Measurements from ENCODE around the gene UBE2G2. TPM values are rescaled to one million over a fixed set of nuclear protein-coding genes. Genes with fewer than 3 reads are reported as not detected.

Gene UBE2G2
- total and polyA plus RNA-seq, 2 donors (not counting 1 experiment from before 2014, with no cell fraction given) = 49.7 to 61.9 TPM

DNA sequence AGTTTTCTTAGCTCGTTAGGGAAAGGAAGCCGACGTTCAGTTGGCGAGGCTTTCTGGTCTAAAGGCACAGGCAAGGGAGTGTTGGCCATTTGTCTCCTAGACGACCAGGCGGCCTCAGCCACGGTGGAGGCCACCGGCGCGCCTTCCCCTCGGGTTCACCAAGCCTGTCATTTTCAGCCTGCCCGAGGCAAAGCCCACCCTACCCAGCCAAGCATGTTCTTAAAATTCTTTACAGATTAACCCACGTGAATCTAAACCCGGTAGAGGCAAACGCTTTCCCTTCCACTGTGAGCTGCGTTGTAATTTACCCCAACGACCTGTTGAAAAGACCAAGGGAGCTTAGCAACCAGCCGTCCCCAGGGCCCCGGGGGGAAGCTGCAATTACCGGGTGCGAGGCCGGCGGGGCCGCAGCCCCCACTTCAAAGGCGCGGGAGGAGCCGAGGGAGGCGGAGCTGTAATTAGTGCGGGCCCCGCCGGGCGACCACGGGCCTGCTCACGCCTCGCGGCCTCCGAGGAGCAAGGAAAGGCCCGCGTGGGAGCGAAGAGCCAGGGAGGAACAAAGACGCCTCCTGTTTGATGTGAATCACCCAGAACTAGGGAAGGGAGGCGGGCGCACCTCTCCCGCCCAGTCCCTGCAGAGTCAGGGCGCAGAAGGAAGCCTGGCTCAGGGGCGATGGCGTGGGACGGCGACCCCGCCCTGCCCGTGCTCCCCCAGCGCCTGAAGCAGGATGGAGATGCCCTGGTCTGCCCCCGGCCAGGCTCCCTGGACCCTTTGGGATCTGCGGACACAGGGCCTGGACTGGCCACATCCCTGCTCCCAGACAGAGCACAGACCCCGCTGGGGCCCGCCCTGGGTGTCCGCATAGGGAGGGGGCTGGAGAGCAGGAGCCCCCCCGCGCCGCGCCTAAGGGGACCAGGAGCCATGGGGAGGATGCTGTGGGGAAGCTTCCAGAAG, 78.2 kb downstream of the UBE2G2 start:
- no peak overlapping the region for H2AFZ ChIP-seq (ENCODE audit: low read length)

GRCh38 chr21:44722731-44723130, 78.9 kb downstream of the UBE2G2 start:
- Histone ChIP-seq H3K27ac (ENCODE audit: insufficient read depth, low read length) (no peak overlapping the region), H3K27me3 (ENCODE audit: control insufficient read depth, insufficient read depth, low read length) (peaks cover 14% of the 10 kb centered on the region), H3K36me3 (ENCODE audit: control insufficient read depth, insufficient read depth, low read length) (no peaks in the 10 kb centered on the region), H3K4me3 (replicated peaks in 1 of 4; ENCODE audit: control extremely low read depth in 1 of 4, insufficient read depth in 1 of 4, low read depth in 3 of 4, low read length in 4 of 4) (no peak overlapping the region), H3K4me1 (ENCODE audit: control insufficient read depth, extremely low read depth, insufficient read depth, low read length) (no peaks in the 10 kb centered on the region), H3K9ac (ENCODE audit: insufficient read depth, low read length) (no peak overlapping the region), H4K20me1 (ENCODE audit: control insufficient read depth, extremely low read depth, insufficient read depth, low read length) (no peaks in the 10 kb centered on the region), H3K9me3 (ENCODE audit: control insufficient read depth, insufficient read depth, low read depth, low read length) (no peaks in the 10 kb centered on the region), H3K79me2 (ENCODE audit: control insufficient read depth, insufficient read depth, low read length) (no peaks in the 10 kb centered on the region), H2AFZ (ENCODE audit: low read length) (no peak overlapping the region), H3K4me2 (ENCODE audit: extremely low read depth, insufficient read depth, low read length) (no peak overlapping the region)
- no peak for DNase-seq (ENCODE audit: low read depth in 2 of 2)
- TF ChIP-seq, protein P1, sequence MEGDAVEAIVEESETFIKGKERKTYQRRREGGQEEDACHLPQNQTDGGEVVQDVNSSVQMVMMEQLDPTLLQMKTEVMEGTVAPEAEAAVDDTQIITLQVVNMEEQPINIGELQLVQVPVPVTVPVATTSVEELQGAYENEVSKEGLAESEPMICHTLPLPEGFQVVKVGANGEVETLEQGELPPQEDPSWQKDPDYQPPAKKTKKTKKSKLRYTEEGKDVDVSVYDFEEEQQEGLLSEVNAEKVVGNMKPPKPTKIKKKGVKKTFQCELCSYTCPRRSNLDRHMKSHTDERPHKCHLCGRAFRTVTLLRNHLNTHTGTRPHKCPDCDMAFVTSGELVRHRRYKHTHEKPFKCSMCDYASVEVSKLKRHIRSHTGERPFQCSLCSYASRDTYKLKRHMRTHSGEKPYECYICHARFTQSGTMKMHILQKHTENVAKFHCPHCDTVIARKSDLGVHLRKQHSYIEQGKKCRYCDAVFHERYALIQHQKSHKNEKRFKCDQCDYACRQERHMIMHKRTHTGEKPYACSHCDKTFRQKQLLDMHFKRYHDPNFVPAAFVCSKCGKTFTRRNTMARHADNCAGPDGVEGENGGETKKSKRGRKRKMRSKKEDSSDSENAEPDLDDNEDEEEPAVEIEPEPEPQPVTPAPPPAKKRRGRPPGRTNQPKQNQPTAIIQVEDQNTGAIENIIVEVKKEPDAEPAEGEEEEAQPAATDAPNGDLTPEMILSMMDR (conservative IDR thresholded peaks at IDR 0.05 in 1 of 2, IDR thresholded peaks at IDR 0.05 in 1 of 2; ENCODE audit: low read depth in 1 of 2, low read length in 2 of 2) = no peak
- TF ChIP-seq EZH2 (IDR thresholded peaks at IDR 0.05; ENCODE audit: low read length, missing control alignments) = no peak

More for the DNA sequence above, 78.2 kb downstream of the UBE2G2 start:
- TF ChIP-seq, protein P1 (conservative IDR thresholded peaks at IDR 0.05 in 1 of 2, IDR thresholded peaks at IDR 0.05 in 1 of 2; ENCODE audit: low read depth in 1 of 2, low read length in 2 of 2) = no peak
- TF ChIP-seq EZH2 (IDR thresholded peaks at IDR 0.05; ENCODE audit: low read length, missing control alignments) = peak; percentile 52
- Histone ChIP-seq H3K79me2 (ENCODE audit: control insufficient read depth, insufficient read depth, low read length) (no peaks in the 10 kb centered on the region), H3K27me3 (ENCODE audit: control insufficient read depth, insufficient read depth, low read length) (peaks cover 14% of the 10 kb centered on the region), H3K4me1 (ENCODE audit: control insufficient read depth, extremely low read depth, insufficient read depth, low read length) (no peaks in the 10 kb centered on the region), H3K4me3 (replicated peaks in 1 of 4; ENCODE audit: control extremely low read depth in 1 of 4, insufficient read depth in 1 of 4, low read depth in 3 of 4, low read length in 4 of 4) (no peak overlapping the region), H3K36me3 (ENCODE audit: control insufficient read depth, insufficient read depth, low read length) (no peaks in the 10 kb centered on the region), H3K4me2 (ENCODE audit: extremely low read depth, insufficient read depth, low read length) (no peak overlapping the region), H4K20me1 (ENCODE audit: control insufficient read depth, extremely low read depth, insufficient read depth, low read length) (no peaks in the 10 kb centered on the region), H3K9me3 (ENCODE audit: control insufficient read depth, insufficient read depth, low read depth, low read length) (no peaks in the 10 kb centered on the region), H3K27ac (ENCODE audit: insufficient read depth, low read length) (no peak overlapping the region), H3K9ac (ENCODE audit: insufficient read depth, low read length) (no peak overlapping the region)
- DNase-seq (ENCODE audit: low read depth in 2 of 2) = no peak

- Histone ChIP-seq H3K4me2 (ENCODE audit: extremely low read depth, insufficient read depth, low read length) (no peak overlapping the region), H4K20me1 (ENCODE audit: control insufficient read depth, extremely low read depth, insufficient read depth, low read length) (no peaks in the 10 kb centered on the region), H2AFZ (ENCODE audit: low read length) (no peak overlapping the region), H3K9me3 (ENCODE audit: control insufficient read depth, insufficient read depth, low read depth, low read length) (no peaks in the 10 kb centered on the region), H3K4me1 (ENCODE audit: control insufficient read depth, extremely low read depth, insufficient read depth, low read length) (no peaks in the 10 kb centered on the region), H3K27me3 (ENCODE audit: control insufficient read depth, insufficient read depth, low read length) (peaks cover 14% of the 10 kb centered on the region), H3K36me3 (ENCODE audit: control insufficient read depth, insufficient read depth, low read length) (no peaks in the 10 kb centered on the region), H3K79me2 (ENCODE audit: control insufficient read depth, insufficient read depth, low read length) (no peaks in the 10 kb centered on the region), H3K9ac (ENCODE audit: insufficient read depth, low read length) (no peak overlapping the region), H3K27ac (ENCODE audit: insufficient read depth, low read length) (no peak overlapping the region), H3K4me3 (replicated peaks in 1 of 4; ENCODE audit: control extremely low read depth in 1 of 4, insufficient read depth in 1 of 4, low read depth in 3 of 4, low read length in 4 of 4) (no peak overlapping the region)
- TF ChIP-seq, protein P1 (conservative IDR thresholded peaks at IDR 0.05 in 1 of 2, IDR thresholded peaks at IDR 0.05 in 1 of 2; ENCODE audit: low read depth in 1 of 2, low read length in 2 of 2) = no peak
- no peak for TF ChIP-seq EZH2 (IDR thresholded peaks at IDR 0.05; ENCODE audit: low read length, missing control alignments)
- DNase-seq (ENCODE audit: low read depth in 2 of 2) = no peak
Measured at GRCh38 chr21:44720170-44720569, 81.5 kb downstream of the UBE2G2 start.

Measured in fibroblast of lung (primary cell).